ENCODE data around the gene CCDC7.

The CCDC7 gene

DNA sequence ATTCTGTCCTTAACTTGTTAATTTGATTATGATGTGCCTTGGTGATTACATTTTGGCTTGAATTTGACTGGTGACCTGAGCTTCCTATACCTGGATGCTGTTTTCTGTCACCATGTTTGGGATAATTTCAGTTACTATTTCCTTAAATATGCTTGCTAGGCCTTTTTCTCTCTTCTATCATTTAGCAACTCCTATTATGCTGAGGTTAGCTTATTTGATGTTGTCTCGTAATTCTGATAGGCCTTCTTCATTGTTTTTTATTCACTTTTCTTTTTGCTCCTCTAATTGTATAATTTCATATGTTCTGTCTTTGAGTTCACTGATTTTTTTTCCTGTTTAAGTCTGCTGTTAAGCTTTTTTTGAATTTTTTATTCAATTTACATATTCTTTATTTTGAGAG lies 327.2 kb downstream of the CCDC7 start:
- no peak overlapping the region for H3K4me3 ChIP-seq (ENCODE audit: low read depth in 1 of 2, low read length in 2 of 2)
- no peaks in the 10 kb centered on the region for H3K27me3 ChIP-seq (ENCODE audit: insufficient read depth, low read length, poor library complexity)
- DNase-seq (no peak), ATAC-seq (ENCODE audit: insufficient read depth, low read depth) (no peak)
- no peak overlapping the region for H2AFZ ChIP-seq (ENCODE audit: low read depth, low read length)
- H4K20me1 ChIP-seq (ENCODE audit: insufficient read depth, low read length), result no peaks in the 10 kb centered on the region
- H3K4me1 ChIP-seq (ENCODE audit: insufficient read depth, low read length), result no peaks in the 10 kb centered on the region
- peaks cover 16% of the 10 kb centered on the region for H3K9me3 ChIP-seq (ENCODE audit: insufficient read depth, low read length, severe bottlenecking)
- no peak overlapping the region for H3K9ac ChIP-seq (ENCODE audit: low read depth, low read length)
- no peaks in the 10 kb centered on the region for H3K79me2 ChIP-seq (ENCODE audit: insufficient read depth, low read length)
- H3K4me2 ChIP-seq (ENCODE audit: insufficient read depth, low read length), result no peak overlapping the region
- TF ChIP-seq, protein P1, sequence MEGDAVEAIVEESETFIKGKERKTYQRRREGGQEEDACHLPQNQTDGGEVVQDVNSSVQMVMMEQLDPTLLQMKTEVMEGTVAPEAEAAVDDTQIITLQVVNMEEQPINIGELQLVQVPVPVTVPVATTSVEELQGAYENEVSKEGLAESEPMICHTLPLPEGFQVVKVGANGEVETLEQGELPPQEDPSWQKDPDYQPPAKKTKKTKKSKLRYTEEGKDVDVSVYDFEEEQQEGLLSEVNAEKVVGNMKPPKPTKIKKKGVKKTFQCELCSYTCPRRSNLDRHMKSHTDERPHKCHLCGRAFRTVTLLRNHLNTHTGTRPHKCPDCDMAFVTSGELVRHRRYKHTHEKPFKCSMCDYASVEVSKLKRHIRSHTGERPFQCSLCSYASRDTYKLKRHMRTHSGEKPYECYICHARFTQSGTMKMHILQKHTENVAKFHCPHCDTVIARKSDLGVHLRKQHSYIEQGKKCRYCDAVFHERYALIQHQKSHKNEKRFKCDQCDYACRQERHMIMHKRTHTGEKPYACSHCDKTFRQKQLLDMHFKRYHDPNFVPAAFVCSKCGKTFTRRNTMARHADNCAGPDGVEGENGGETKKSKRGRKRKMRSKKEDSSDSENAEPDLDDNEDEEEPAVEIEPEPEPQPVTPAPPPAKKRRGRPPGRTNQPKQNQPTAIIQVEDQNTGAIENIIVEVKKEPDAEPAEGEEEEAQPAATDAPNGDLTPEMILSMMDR (IDR thresholded peaks at IDR 0.05; ENCODE audit: borderline replicate concordance, extremely low read depth, low read length, poor library complexity, severe bottlenecking), result no peak
- no peak for TF ChIP-seq EZH2 (IDR thresholded peaks at IDR 0.05; ENCODE audit: borderline replicate concordance, low read depth, low read length, severe bottlenecking)
- no peak overlapping the region for H3K27ac ChIP-seq (ENCODE audit: low read length)
- H3K36me3 ChIP-seq (ENCODE audit: insufficient read depth, low read length), result no peaks in the 10 kb centered on the region

DNA sequence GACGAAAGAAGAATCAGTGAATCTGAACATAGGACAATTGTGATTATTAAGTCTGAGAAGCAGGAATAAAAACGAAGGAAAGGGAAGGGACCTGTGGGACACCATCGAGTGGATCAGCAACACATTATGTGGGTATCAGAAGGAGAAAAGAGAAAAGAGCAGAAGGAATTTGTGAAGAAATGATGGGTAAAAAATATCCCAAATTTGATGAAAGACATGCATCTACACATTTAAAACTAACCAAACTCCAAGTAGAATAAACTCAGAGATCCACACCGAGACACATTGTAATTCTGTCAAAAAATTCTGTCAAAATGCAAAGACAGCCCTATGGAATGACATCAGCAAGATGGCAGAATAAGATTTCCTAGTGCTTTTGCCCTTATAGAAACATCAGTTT lies 341.0 kb downstream of the CCDC7 start:
- Histone ChIP-seq H3K9me3 (ENCODE audit: insufficient read depth, low read length, severe bottlenecking) (peaks cover 6% of the 10 kb centered on the region), H4K20me1 (ENCODE audit: insufficient read depth, low read length) (no peaks in the 10 kb centered on the region), H3K4me1 (ENCODE audit: insufficient read depth, low read length) (no peaks in the 10 kb centered on the region), H3K27ac (ENCODE audit: low read length) (no peak overlapping the region), H3K79me2 (ENCODE audit: insufficient read depth, low read length) (no peaks in the 10 kb centered on the region), H3K36me3 (ENCODE audit: insufficient read depth, low read length) (no peaks in the 10 kb centered on the region), H3K4me3 (ENCODE audit: low read depth in 1 of 2, low read length in 2 of 2) (no peak overlapping the region), H2AFZ (ENCODE audit: low read depth, low read length) (no peak overlapping the region), H3K4me2 (ENCODE audit: insufficient read depth, low read length) (no peak overlapping the region), H3K9ac (ENCODE audit: low read depth, low read length) (no peak overlapping the region), H3K27me3 (ENCODE audit: insufficient read depth, low read length, poor library complexity) (no peaks in the 10 kb centered on the region)
- no peak for ATAC-seq (ENCODE audit: insufficient read depth, low read depth)
- TF ChIP-seq, protein P1 (IDR thresholded peaks at IDR 0.05; ENCODE audit: borderline replicate concordance, extremely low read depth, low read length, poor library complexity, severe bottlenecking), result no peak
- TF ChIP-seq EZH2 (IDR thresholded peaks at IDR 0.05; ENCODE audit: borderline replicate concordance, low read depth, low read length, severe bottlenecking), result no peak
- DNase-seq, result no peak

DNA sequence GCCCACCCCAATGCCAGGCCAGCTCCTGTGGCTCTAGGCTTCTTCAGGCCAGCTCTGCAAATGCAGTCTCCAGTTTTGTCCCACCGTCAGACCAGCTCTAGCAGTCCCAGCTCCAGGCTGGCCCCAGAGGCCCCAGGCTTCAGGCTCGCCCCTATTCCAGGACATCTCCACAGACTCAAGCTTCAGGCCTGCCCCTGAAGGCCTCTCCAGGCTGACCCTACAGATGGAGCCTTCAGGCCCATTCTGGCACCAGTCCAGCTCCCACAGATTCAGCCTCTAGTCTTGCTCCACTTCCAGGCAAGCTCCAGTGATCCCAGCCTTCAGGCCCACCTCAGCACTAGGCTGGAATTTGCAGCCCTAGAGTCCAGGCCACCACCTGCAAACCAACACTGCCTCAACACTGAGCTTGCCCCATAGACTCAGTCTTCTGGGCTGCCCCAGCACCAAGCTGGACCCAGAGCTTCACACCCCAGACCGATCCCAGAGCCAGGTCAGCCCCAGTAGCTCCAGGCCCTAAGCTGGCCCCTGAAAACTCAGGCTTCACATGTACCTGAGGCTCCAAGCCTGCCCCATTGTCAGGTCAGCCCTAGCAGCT lies 341.8 kb downstream of the CCDC7 start:
- H4K20me1 ChIP-seq (ENCODE audit: insufficient read depth, low read length), result no peaks in the 10 kb centered on the region
- no peak overlapping the region for H3K4me3 ChIP-seq (ENCODE audit: low read depth in 1 of 2, low read length in 2 of 2)
- H3K4me2 ChIP-seq (ENCODE audit: insufficient read depth, low read length), result no peak overlapping the region
- H3K9ac ChIP-seq (ENCODE audit: low read depth, low read length), result no peak overlapping the region
- no peaks in the 10 kb centered on the region for H3K4me1 ChIP-seq (ENCODE audit: insufficient read depth, low read length)
- no peak overlapping the region for H3K27ac ChIP-seq (ENCODE audit: low read length)
- H3K79me2 ChIP-seq (ENCODE audit: insufficient read depth, low read length), result no peaks in the 10 kb centered on the region
- H3K9me3 ChIP-seq (ENCODE audit: insufficient read depth, low read length, severe bottlenecking), result peaks cover 6% of the 10 kb centered on the region
- H2AFZ ChIP-seq (ENCODE audit: low read depth, low read length), result no peak overlapping the region
- ATAC-seq (ENCODE audit: insufficient read depth, low read depth), result no peak
- DNase-seq, result no peak
- no peaks in the 10 kb centered on the region for H3K36me3 ChIP-seq (ENCODE audit: insufficient read depth, low read length)
- no peak for TF ChIP-seq EZH2 (IDR thresholded peaks at IDR 0.05; ENCODE audit: borderline replicate concordance, low read depth, low read length, severe bottlenecking)
- TF ChIP-seq, protein P1 (IDR thresholded peaks at IDR 0.05; ENCODE audit: borderline replicate concordance, extremely low read depth, low read length, poor library complexity, severe bottlenecking), result no peak
- no peaks in the 10 kb centered on the region for H3K27me3 ChIP-seq (ENCODE audit: insufficient read depth, low read length, poor library complexity)
